ENCODE data around the gene STARD10. TPM values are rescaled to one million over a fixed set of nuclear protein-coding genes. Genes with fewer than 3 reads are reported as not detected.

The STARD10 gene
- total and polyA plus RNA-seq, 9 of the 15 experiments (the other 6 are each of a cell fraction or from before 2014, with no cell fraction given): 0.15 to 52.9 (median 32.3) TPM

DNA sequence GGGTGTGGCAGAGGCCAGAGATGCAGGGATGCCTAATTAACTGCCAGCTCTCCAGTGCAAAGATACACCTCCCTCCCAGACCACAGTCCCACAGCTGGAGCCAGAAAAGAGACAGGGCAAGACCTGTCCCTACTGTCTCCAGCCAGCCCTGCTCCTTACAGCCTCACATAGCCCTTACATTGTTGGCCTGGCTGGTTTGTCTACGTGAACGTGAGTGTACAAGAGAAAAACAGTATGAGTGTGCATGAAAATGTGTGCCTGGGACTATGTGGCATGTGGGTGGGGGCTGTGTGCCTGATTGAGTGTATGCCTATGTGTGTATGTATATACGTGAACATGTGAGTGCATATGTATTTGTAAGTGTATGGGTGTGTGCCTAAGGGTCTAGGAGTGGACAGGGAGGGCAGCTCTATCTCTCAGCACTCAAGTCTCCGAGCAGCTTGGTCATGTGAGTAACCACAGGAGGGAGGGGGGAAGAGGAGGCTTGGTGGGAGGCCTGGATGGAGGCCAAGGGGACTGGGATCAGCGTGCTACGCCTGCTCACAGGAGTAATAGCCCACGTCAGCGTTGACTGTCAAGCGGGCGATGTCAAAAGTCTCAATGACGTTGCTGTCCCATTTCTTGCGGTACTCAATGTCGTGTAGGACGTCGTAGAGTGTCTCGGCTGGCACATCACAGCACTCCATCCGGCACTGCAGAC lies 35.0 kb downstream of the STARD10 start (continued):
- no peak for TF ChIP-seq HNRNPLL (IDR thresholded peaks at IDR 0.05; ENCODE audit: low read depth, low read length, poor library complexity, severe bottlenecking)
- TF ChIP-seq, protein P1, sequence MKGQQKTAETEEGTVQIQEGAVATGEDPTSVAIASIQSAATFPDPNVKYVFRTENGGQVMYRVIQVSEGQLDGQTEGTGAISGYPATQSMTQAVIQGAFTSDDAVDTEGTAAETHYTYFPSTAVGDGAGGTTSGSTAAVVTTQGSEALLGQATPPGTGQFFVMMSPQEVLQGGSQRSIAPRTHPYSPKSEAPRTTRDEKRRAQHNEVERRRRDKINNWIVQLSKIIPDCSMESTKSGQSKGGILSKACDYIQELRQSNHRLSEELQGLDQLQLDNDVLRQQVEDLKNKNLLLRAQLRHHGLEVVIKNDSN (CRISPR knock-in tag; IDR thresholded peaks at IDR 0.05): peak; percentile 90
- 0 out of 2 replicates have a peak, but pooled peaks have one; percentile 16 for TF ChIP-seq CBX1 (IDR thresholded peaks at IDR 0.05; ENCODE audit: low read depth)
- no peak for TF ChIP-seq MYNN (IDR thresholded peaks at IDR 0.05)
- TF ChIP-seq MYNN (CRISPR knock-in tag; IDR thresholded peaks at IDR 0.05): no peak
- TF ChIP-seq ATF7 (IDR thresholded peaks at IDR 0.05): peak; percentile 64
- TF ChIP-seq, protein P2, sequence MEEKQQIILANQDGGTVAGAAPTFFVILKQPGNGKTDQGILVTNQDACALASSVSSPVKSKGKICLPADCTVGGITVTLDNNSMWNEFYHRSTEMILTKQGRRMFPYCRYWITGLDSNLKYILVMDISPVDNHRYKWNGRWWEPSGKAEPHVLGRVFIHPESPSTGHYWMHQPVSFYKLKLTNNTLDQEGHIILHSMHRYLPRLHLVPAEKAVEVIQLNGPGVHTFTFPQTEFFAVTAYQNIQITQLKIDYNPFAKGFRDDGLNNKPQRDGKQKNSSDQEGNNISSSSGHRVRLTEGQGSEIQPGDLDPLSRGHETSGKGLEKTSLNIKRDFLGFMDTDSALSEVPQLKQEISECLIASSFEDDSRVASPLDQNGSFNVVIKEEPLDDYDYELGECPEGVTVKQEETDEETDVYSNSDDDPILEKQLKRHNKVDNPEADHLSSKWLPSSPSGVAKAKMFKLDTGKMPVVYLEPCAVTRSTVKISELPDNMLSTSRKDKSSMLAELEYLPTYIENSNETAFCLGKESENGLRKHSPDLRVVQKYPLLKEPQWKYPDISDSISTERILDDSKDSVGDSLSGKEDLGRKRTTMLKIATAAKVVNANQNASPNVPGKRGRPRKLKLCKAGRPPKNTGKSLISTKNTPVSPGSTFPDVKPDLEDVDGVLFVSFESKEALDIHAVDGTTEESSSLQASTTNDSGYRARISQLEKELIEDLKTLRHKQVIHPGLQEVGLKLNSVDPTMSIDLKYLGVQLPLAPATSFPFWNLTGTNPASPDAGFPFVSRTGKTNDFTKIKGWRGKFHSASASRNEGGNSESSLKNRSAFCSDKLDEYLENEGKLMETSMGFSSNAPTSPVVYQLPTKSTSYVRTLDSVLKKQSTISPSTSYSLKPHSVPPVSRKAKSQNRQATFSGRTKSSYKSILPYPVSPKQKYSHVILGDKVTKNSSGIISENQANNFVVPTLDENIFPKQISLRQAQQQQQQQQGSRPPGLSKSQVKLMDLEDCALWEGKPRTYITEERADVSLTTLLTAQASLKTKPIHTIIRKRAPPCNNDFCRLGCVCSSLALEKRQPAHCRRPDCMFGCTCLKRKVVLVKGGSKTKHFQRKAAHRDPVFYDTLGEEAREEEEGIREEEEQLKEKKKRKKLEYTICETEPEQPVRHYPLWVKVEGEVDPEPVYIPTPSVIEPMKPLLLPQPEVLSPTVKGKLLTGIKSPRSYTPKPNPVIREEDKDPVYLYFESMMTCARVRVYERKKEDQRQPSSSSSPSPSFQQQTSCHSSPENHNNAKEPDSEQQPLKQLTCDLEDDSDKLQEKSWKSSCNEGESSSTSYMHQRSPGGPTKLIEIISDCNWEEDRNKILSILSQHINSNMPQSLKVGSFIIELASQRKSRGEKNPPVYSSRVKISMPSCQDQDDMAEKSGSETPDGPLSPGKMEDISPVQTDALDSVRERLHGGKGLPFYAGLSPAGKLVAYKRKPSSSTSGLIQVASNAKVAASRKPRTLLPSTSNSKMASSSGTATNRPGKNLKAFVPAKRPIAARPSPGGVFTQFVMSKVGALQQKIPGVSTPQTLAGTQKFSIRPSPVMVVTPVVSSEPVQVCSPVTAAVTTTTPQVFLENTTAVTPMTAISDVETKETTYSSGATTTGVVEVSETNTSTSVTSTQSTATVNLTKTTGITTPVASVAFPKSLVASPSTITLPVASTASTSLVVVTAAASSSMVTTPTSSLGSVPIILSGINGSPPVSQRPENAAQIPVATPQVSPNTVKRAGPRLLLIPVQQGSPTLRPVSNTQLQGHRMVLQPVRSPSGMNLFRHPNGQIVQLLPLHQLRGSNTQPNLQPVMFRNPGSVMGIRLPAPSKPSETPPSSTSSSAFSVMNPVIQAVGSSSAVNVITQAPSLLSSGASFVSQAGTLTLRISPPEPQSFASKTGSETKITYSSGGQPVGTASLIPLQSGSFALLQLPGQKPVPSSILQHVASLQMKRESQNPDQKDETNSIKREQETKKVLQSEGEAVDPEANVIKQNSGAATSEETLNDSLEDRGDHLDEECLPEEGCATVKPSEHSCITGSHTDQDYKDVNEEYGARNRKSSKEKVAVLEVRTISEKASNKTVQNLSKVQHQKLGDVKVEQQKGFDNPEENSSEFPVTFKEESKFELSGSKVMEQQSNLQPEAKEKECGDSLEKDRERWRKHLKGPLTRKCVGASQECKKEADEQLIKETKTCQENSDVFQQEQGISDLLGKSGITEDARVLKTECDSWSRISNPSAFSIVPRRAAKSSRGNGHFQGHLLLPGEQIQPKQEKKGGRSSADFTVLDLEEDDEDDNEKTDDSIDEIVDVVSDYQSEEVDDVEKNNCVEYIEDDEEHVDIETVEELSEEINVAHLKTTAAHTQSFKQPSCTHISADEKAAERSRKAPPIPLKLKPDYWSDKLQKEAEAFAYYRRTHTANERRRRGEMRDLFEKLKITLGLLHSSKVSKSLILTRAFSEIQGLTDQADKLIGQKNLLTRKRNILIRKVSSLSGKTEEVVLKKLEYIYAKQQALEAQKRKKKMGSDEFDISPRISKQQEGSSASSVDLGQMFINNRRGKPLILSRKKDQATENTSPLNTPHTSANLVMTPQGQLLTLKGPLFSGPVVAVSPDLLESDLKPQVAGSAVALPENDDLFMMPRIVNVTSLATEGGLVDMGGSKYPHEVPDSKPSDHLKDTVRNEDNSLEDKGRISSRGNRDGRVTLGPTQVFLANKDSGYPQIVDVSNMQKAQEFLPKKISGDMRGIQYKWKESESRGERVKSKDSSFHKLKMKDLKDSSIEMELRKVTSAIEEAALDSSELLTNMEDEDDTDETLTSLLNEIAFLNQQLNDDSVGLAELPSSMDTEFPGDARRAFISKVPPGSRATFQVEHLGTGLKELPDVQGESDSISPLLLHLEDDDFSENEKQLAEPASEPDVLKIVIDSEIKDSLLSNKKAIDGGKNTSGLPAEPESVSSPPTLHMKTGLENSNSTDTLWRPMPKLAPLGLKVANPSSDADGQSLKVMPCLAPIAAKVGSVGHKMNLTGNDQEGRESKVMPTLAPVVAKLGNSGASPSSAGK (IDR thresholded peaks at IDR 0.05): peak; percentile 84
- TF ChIP-seq C11orf30 (IDR thresholded peaks at IDR 0.05; ENCODE audit: low read depth): peak; percentile 37
- 0 out of 2 replicates have a peak, but pooled peaks have one; percentile 25 for TF ChIP-seq HDAC2 (IDR thresholded peaks at IDR 0.05)
- TF ChIP-seq, protein P3, sequence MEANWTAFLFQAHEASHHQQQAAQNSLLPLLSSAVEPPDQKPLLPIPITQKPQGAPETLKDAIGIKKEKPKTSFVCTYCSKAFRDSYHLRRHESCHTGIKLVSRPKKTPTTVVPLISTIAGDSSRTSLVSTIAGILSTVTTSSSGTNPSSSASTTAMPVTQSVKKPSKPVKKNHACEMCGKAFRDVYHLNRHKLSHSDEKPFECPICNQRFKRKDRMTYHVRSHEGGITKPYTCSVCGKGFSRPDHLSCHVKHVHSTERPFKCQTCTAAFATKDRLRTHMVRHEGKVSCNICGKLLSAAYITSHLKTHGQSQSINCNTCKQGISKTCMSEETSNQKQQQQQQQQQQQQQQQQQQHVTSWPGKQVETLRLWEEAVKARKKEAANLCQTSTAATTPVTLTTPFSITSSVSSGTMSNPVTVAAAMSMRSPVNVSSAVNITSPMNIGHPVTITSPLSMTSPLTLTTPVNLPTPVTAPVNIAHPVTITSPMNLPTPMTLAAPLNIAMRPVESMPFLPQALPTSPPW (CRISPR knock-in tag; IDR thresholded peaks at IDR 0.05): peak; percentile 94
- TF ChIP-seq, protein P4, sequence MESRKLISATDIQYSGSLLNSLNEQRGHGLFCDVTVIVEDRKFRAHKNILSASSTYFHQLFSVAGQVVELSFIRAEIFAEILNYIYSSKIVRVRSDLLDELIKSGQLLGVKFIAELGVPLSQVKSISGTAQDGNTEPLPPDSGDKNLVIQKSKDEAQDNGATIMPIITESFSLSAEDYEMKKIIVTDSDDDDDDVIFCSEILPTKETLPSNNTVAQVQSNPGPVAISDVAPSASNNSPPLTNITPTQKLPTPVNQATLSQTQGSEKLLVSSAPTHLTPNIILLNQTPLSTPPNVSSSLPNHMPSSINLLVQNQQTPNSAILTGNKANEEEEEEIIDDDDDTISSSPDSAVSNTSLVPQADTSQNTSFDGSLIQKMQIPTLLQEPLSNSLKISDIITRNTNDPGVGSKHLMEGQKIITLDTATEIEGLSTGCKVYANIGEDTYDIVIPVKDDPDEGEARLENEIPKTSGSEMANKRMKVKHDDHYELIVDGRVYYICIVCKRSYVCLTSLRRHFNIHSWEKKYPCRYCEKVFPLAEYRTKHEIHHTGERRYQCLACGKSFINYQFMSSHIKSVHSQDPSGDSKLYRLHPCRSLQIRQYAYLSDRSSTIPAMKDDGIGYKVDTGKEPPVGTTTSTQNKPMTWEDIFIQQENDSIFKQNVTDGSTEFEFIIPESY (CRISPR knock-in tag; IDR thresholded peaks at IDR 0.05): peak; percentile 9; the same call in 1 of the 2 replicates
- TF ChIP-seq TARDBP (IDR thresholded peaks at IDR 0.05): peak; percentile 88; the same call in 1 of the 2 replicates

Measured in K562 (cell line).